SH-SY5Y (cell line): ENCODE results near the gene TAS2R16.

Source experiments
- GATA2 ChIP-seq: IDR thresholded peaks from 2 replicates; pipeline ENCODE4 v1.6.1; 2011; ENCODE audit warnings: mild to moderate bottlenecking, low read depth, low read length
- GATA3 ChIP-seq: IDR thresholded peaks from 2 replicates; pipeline ENCODE4 v1.6.1; 2011; ENCODE audit warnings: low read depth, mild to moderate bottlenecking, low read length, moderate library complexity

- TF ChIP-seq GATA3 (no peak), GATA2 (no peak)
Observed at GRCh38 chr7:122970740-122971725, 24.5 kb downstream of the TAS2R16 start.
